Measurements from ENCODE around the gene AUP1.

DNA sequence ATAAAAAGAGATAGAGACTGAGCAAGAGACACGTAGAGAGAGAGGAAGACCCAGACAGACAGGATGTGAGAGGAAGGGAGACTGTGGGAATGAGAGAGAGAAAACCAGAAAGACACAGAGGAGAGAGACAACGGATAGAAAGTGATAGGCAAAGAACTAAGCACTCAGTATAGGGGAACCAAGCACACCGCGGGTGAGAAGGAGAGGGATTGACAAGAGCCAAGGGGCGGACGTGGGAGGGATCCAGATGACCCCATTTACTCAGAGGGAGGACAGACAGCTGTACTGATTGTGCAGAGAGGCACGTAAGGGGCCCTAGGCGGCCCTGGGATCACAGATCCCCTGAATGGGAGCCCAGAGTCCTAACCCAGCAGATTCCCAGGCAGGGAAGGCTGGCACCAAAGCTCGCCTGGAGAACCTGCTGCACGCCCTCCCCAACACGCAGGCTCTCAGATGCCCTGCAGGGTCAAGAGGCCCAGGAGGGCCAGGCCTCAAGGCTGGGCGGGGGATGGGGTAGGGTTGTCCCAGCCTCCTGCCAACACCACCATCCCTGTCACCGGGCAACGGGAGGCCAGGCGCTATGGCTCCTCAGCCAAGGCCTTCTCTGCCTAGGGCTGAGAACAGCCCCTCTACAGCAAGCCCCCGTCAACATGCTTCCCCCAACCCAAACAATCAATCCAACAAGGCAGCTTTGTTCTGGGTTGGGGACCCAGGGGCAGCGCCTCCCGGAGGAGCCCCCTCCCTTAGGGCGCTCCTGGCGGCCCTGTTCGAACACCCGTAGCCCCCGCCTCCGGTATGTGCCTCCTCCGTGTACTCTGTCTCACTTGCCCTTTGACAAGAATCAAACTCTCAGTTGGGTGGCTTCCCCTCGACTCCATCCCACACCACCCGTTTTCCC is 23.7 kb upstream of the AUP1 start:
- TF ChIP-seq, protein P1, sequence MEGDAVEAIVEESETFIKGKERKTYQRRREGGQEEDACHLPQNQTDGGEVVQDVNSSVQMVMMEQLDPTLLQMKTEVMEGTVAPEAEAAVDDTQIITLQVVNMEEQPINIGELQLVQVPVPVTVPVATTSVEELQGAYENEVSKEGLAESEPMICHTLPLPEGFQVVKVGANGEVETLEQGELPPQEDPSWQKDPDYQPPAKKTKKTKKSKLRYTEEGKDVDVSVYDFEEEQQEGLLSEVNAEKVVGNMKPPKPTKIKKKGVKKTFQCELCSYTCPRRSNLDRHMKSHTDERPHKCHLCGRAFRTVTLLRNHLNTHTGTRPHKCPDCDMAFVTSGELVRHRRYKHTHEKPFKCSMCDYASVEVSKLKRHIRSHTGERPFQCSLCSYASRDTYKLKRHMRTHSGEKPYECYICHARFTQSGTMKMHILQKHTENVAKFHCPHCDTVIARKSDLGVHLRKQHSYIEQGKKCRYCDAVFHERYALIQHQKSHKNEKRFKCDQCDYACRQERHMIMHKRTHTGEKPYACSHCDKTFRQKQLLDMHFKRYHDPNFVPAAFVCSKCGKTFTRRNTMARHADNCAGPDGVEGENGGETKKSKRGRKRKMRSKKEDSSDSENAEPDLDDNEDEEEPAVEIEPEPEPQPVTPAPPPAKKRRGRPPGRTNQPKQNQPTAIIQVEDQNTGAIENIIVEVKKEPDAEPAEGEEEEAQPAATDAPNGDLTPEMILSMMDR (IDR thresholded peaks at IDR 0.05), result no peak
- no peak for TF ChIP-seq POLR2AphosphoS5 (IDR thresholded peaks at IDR 0.05)

All from transverse colon (tissue), 4 donors.